Measurements from ENCODE around the gene ANKS6.

- no peak for TF ChIP-seq CTCF (IDR thresholded peaks at IDR 0.05)
- no peak for TF ChIP-seq POLR2A (IDR thresholded peaks at IDR 0.05)
- TF ChIP-seq POLR2AphosphoS5 (IDR thresholded peaks at IDR 0.05), result no peak
These were observed 49.7 kb upstream of the ANKS6 start for GRCh38 chr9:98846081-98846480.

Data from upper lobe of left lung (tissue), 4 donors.